PFSK-1 (cell line): ENCODE measurements around the gene TUNAR.

Experiments used
- POLR2AphosphoS5 ChIP-seq: IDR thresholded peaks from 2 replicates; pipeline ENCODE4 v1.6.1; 2012; ENCODE audit warnings: low read depth, mild to moderate bottlenecking, control low read depth, low read length, moderate library complexity
- REST ChIP-seq, 2 experiments: IDR thresholded peaks; 2 replicates each; pipeline versions ENCODE4 v1.6.1 to v1.8.0; 2011 to 2012; ENCODE audit warnings: low read depth in 2 of 2, low read length in 2 of 2, control low read depth in 1 of 2, inconsistent platforms in 1 of 2, mild to moderate bottlenecking in 1 of 2, moderate library complexity in 1 of 2; ENCODE audit not compliant: insufficient read depth in 1 of 2
- SIN3A ChIP-seq: IDR thresholded peaks from 2 replicates; pipeline ENCODE4 v1.6.1; 2012; ENCODE audit warnings: mild to moderate bottlenecking, low read length, moderate library complexity, borderline replicate concordance; ENCODE audit not compliant: insufficient read depth
- TAF1 ChIP-seq: IDR thresholded peaks from 2 replicates; pipeline ENCODE4 v1.6.1; 2012; ENCODE audit warnings: low read length, control low read depth, borderline replicate concordance; ENCODE audit not compliant: insufficient read depth

DNA sequence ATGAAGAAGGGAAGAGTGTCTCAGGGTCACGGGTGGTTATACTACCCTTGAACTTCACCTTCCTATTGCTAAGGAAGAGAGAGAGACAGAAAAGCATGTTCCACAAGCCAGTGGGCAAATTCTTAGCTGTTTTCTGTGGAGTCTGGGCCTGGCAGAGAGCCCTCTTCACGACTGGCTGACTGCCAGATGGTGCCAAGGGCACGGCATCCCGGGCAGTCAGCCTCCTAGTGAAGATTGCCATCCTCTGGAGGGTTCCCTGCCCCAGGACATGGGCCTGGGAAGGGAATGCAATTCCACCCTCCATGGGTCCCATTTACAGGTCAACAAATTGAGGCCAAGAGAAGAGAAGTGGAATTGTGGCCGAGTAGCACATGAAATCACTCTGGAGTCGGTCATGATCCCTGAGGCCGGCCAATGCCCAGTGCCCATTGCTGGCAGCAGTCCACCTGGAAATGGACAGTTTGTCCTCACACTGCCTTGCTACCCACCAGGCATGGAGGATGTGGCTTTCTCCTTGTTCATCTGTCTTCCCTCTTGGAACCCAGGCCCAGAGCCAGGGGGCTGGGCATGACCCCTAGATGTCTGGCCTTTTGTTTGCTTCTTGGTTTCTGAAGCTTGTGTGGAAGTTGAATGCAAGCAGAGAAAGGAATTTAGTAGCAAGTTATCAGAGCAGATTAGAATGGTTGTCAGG, 9.9 kb downstream of the TUNAR start:
- TF ChIP-seq TAF1 (no peak), REST (IDR thresholded peaks at IDR 0.05; ENCODE audit: insufficient read depth in 1 of 2, low read depth in 2 of 2, low read length in 2 of 2) (no peak), POLR2AphosphoS5 (no peak), SIN3A (no peak)
